ENCODE measurements around the gene CDCP1.

The CDCP1 gene

GRCh38 chr3:45139372-45140140, 6.6 kb downstream of the CDCP1 start:
- no peak for DNase-seq (ENCODE audit: low read depth, low spot score)
- in situ Hi-C loops (cut with HindIII; ENCODE audit: low sequenced_read_pairs): no loop called here
- TF ChIP-seq, protein P1, sequence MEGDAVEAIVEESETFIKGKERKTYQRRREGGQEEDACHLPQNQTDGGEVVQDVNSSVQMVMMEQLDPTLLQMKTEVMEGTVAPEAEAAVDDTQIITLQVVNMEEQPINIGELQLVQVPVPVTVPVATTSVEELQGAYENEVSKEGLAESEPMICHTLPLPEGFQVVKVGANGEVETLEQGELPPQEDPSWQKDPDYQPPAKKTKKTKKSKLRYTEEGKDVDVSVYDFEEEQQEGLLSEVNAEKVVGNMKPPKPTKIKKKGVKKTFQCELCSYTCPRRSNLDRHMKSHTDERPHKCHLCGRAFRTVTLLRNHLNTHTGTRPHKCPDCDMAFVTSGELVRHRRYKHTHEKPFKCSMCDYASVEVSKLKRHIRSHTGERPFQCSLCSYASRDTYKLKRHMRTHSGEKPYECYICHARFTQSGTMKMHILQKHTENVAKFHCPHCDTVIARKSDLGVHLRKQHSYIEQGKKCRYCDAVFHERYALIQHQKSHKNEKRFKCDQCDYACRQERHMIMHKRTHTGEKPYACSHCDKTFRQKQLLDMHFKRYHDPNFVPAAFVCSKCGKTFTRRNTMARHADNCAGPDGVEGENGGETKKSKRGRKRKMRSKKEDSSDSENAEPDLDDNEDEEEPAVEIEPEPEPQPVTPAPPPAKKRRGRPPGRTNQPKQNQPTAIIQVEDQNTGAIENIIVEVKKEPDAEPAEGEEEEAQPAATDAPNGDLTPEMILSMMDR (IDR thresholded peaks at IDR 0.05; ENCODE audit: low read depth, low read length): no peak
- H3K4me3 ChIP-seq (ENCODE audit: low read depth, low read length): no peak overlapping the region

DNA sequence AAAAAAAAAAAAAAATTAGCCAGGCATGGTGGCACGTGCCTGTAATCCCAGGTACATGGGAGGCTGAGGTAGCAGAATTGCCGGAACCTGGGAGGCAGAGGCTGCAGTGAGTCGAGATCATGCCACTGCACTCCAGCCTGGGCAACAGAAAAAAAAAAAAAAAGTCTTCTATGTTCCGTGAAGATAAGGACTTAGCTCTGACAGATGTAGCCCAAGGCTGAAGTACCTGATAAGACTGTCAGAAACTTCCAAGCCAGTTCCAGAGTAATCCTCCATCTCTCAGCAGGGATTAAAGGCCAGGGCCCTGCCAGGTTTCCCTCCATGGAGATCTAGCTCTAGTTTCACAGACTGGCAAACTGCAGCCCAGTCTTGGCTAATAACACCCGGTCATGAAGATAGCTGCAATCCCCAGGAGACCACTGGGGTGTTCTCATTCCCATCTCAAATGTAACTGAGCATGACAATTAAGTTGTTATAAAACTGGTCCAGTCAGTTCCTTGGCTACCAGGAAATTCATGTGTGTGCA, 8.5 kb downstream of the CDCP1 start:
- DNase-seq (ENCODE audit: low read depth, low spot score): no peak
- TF ChIP-seq, protein P1 (IDR thresholded peaks at IDR 0.05; ENCODE audit: low read depth, low read length): no peak
- in situ Hi-C loops (cut with HindIII; ENCODE audit: low sequenced_read_pairs): no loop called here
- H3K4me3 ChIP-seq (ENCODE audit: low read depth, low read length): no peak overlapping the region

- DNase-seq (ENCODE audit: low read depth, low spot score): no peak
- TF ChIP-seq, protein P1 (IDR thresholded peaks at IDR 0.05; ENCODE audit: low read depth, low read length): no peak
- in situ Hi-C loops (cut with HindIII; ENCODE audit: low sequenced_read_pairs): no loop called here
- no peak overlapping the region for H3K4me3 ChIP-seq (ENCODE audit: low read depth, low read length)
These were observed 10.2 kb downstream of the CDCP1 start for GRCh38 chr3:45135959-45136358.

DNA sequence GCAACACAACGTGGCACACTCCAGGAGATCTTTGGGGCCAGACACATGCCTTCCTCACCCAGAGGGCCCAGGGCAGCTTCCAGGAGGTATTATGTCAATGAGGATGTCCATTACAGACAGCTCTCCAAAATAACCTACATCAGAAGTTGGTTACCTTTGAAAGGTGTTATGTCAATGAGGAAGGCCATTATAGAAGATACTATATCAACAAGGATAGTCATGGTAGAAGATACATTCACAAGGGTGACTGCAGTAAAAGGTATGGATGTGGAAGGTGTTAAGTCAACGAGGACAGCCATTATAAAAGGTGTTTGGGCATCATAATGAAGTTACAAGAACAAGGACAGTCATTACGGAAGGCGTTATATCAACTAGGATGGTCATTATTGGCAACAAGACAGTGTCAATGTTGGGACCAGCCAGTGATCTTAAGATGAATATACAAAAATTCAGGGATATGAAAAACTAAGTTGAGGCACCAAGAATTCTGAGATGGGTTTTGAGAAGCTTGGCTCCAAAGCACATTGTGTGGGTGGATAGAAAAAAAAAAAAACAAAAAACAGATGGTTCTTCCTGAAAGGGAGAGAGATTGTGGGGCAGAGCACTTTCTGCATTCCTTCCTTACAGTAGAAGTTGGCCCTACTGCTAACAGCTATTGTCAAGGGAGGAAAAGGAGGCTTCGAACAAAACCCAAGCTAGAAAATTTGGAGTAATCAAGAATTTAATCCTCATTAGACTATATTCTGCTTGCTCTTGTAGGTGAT, 11.2 kb downstream of the CDCP1 start:
- TF ChIP-seq, protein P1 (IDR thresholded peaks at IDR 0.05; ENCODE audit: low read depth, low read length): no peak
- in situ Hi-C loops (cut with HindIII; ENCODE audit: low sequenced_read_pairs): no loop called here
- no peak for DNase-seq (ENCODE audit: low read depth, low spot score)
- H3K4me3 ChIP-seq (ENCODE audit: low read depth, low read length): no peak overlapping the region

DNA sequence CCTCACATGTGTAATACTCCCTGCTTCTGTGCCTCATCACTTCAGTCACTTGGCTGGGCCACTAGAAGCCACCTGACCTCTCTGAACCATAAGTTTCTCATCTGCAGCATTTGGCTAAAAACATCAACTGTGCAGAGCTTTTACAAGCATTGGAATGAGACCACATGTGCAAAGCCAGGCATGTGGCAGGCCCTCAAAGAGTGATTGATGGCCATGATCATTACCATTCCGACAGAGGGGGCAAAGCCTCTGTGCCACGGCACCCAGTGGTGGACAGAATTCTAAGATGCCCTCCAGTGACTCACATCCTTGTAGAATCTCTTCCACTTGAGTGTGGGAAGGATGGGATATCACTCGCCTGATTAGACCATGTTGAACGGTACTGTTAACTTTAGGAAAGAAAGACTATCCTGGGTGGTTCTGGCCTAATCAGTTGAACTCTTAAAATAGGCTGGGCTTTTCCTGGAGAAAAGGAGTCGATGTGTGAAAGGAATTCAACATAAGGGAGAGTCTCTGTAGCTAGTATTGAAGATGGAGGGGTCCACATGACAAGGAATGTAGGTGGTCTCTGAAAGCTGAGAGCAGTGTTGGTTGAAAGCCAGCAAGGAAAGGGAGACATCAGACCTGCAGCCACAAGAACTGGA, 13.5 kb downstream of the CDCP1 start:
- TF ChIP-seq, protein P1 (IDR thresholded peaks at IDR 0.05; ENCODE audit: low read depth, low read length): no peak
- DNase-seq (ENCODE audit: low read depth, low spot score): no peak
- H3K4me3 ChIP-seq (ENCODE audit: low read depth, low read length): no peak overlapping the region
- in situ Hi-C loops (cut with HindIII; ENCODE audit: low sequenced_read_pairs): no loop called here

DNA sequence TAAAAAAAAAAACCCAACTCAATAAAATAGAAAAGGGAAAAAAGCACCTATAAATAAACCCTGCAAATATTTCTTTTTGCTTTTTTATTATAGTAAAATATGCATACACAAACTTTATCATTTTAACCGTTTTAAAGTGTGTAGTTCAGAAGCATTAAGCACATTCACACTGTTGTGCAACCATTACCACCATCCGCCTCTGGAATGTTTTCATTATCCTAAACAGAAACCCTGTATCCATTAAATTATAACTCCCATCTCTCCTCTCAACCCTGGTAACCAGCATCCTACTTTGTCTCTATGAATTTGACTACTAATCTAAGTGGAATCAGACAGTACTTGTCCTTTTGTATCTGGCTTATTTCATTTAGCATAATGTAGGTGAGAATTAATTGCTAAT, 15.0 kb downstream of the CDCP1 start:
- no peak for DNase-seq (ENCODE audit: low read depth, low spot score)
- in situ Hi-C loops (cut with HindIII; ENCODE audit: low sequenced_read_pairs): no loop called here
- H3K4me3 ChIP-seq (ENCODE audit: low read depth, low read length): no peak overlapping the region
- TF ChIP-seq, protein P1 (IDR thresholded peaks at IDR 0.05; ENCODE audit: low read depth, low read length): no peak

Measured in astrocyte of the spinal cord (primary cell).